ENCODE results near the gene BEST1.
A peak's percentile ranks its signal among the peaks of the same experiment; 100 is the strongest.

The BEST1 gene

DNA sequence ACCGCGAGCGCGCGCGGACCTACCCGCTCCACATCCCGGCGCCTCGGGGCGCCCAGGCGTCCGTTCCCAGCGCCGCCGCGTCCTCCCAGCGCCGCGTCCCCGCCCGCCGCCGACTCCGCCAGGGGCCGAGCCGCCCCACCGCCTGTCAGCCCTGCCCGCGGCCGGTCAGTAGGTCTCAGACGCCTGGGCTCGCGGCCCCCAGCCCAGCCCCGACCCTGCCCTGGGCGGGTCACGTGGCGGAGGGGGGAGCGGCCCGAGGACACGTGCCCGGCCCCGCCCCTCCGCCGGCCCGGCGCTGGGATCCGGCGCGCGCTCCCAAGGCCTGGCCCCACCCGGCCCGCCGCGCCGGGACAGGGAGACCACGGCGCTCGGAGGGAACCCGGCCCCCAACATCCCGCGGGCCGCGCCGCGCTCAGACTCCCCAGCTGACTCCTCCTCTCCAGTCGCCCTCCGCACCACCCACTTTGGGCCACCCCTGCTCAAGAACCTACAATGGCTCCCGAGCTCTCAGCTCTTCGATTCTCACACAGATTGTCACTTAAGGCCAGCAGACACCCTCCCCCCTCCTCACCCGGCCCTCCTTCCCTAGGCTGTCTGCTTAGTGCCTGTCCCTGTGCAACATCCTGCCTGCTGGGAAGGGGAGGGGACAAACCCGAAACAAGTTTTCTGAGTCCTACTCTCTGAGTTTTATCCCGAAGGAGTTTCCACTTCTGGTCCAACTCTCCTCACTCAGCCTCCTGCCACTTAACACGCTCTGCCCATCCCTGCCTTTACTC is 32.6 kb upstream of the BEST1 start, which contains the start of gene RAB3IL1:
RAB3IL1 (minus strand) TSS at position 233 of the 776 bp plus-strand sequence; CDS start at position 34, 199 bp downstream.
- TF ChIP-seq, protein P1, sequence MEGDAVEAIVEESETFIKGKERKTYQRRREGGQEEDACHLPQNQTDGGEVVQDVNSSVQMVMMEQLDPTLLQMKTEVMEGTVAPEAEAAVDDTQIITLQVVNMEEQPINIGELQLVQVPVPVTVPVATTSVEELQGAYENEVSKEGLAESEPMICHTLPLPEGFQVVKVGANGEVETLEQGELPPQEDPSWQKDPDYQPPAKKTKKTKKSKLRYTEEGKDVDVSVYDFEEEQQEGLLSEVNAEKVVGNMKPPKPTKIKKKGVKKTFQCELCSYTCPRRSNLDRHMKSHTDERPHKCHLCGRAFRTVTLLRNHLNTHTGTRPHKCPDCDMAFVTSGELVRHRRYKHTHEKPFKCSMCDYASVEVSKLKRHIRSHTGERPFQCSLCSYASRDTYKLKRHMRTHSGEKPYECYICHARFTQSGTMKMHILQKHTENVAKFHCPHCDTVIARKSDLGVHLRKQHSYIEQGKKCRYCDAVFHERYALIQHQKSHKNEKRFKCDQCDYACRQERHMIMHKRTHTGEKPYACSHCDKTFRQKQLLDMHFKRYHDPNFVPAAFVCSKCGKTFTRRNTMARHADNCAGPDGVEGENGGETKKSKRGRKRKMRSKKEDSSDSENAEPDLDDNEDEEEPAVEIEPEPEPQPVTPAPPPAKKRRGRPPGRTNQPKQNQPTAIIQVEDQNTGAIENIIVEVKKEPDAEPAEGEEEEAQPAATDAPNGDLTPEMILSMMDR (IDR thresholded peaks at IDR 0.05; ENCODE audit: low read depth, low read length) = no peak
- DNase-seq (ENCODE audit: extremely low read depth, low read depth) = no peak

DNA sequence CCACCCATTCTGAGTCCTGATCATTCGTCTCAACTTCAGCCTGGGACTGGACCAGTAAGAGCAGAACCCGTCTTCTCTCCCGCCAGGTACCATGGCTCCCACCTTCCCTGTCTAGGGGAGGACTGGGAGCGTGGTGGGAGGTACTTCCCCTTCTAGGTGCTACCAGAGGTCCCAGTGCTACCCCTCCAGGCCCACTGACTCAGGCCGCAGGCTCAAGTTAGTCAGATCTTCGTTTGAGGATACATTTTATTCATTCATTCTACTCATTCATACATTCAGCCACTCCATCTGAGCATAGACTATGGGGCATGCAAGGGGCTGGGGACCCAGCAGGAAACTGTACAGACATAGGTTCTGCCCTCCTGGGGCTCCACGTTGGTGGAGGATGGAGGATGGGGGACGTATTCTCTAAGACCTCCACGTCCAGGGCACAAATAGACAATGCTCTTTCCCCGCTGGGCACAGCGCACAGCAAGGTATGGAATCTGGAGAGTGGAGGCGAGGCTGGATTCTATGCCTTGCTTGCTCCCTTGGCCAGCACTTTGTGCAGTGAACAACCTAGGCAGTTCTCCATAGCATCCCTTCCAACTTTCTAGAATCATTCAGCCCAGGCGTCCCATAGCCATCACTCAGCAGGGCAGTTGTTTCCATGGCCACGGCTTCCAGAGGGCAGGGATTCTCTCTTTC is 31.8 kb upstream of the BEST1 start:
- TF ChIP-seq, protein P1 (IDR thresholded peaks at IDR 0.05; ENCODE audit: low read depth, low read length) = no peak
- DNase-seq (ENCODE audit: extremely low read depth, low read depth) = no peak

DNA sequence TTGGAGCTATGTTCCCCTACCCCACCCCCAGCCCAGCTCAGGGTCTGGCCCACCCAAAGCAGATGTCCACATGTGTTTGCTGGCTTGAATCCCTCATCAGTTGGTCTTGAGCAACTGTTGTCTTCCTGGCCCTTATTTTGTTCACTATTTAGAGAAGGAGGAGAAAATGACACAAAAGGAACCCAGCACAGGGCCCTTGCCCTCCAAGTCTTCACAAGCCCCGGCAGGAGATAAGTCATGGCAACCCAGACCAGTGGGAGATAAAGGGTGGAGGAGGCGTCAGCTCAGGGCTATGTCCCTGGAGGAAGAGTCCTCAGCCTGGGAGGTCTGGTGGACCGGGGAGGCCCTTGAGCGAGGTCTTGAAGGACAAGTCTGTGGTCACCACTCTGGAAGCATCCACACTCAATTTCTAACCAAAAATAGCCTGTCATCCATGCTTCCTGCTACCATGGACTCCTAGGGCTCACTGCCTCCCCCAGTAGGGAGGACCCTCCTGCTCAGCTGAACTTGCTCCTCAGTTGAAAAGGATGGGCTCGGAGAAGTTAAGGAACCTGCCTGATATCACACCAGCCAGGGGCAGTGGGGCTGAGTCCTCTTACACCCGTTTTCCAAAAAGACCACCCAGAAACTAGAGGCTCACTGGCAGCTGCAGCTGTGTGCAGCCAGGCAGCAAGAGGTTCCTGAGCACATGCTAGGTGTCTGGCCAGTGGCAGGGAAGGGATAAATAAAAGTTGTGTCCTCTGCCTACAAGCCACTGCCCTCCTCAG is 31.0 kb upstream of the BEST1 start:
- no peak for DNase-seq (ENCODE audit: extremely low read depth, low read depth)
- TF ChIP-seq, protein P1 (IDR thresholded peaks at IDR 0.05; ENCODE audit: low read depth, low read length) = no peak

DNA sequence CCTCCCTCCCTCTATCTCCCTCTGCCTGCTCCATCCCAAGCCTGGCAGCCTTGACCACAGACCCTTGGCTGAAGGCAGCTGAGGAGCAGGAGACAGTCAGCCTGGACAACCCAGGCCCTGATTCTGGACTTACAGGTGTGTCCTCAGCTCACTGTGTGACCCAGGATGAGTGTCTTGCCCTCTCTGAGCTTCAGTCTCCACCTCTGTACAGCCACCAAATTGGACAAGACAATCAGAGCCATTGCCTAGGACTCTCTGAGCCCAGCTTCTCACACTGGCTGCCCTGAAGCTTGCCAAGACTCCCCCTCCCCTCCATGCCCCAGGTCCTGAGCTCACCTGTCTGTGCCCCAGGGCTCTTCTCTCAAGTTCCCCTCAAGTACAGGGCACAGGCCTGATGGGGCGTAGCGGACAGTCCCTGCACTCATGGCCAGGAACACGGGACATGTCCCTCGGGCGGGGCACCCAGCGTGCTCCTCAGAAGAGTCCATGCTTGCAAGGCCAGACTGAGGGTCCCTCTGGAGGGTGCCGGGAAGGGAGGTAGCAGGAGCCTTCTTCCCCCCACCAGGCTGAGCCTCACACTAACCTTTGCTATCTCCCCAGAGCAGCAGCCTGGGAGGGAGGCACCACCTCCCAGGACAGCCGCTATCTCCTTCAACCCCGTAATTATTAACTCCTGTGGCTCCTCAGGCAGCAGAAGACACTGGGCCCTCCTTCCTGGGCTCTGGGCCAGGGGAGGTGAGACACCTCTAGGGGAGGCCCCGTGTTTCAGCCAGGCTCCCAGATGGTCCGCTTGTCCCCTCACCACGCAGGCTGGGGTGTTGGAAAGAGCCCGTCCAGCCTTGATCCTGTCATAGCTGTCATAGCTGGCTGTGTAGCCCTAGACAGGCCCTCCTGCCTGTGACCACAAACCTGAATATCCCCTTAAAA is 30.2 kb upstream of the BEST1 start:
- TF ChIP-seq, protein P1 (IDR thresholded peaks at IDR 0.05; ENCODE audit: low read depth, low read length) = no peak
- no peak for DNase-seq (ENCODE audit: extremely low read depth, low read depth)

DNA sequence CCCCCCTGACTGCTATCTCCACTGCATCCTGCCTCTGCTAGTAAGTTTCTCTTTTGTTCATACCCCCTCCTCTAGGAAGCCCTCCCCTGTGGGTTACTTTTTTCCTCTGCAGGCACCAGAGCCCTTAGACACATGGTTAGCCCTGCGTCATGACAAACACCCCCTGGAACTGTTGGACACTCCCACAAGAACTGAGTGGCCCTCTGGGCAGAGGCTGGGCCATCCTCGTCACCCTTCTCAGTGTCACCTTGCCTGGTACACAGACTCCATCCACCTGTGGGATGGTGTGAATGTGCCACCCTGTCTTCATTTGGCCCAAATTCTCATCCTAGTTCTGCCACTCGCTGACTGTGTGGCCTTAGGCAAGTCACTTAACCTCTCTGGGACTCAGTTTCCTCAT is 28.7 kb upstream of the BEST1 start:
- DNase-seq (ENCODE audit: extremely low read depth, low read depth) = no peak
- TF ChIP-seq, protein P1 (IDR thresholded peaks at IDR 0.05; ENCODE audit: low read depth, low read length) = no peak

DNA sequence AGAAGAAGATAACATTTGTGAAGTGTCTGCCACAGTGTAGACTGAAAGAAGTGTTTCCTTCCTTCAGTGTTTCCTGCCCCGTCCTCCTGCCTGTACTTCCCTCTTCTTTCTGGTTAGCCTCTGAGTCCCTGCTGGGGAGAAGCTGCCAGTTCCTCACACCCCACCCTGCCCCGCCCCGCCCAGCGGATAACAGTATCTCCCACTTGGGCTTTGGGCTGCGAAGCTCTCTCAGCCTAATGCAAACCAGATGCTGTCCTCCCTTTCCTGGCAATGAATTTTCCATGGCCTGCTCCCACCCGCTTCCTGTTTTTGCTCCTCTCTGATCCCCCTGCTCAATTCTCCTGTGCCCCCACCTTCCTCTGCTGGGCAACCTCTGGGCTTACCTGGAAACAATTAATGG is 27.6 kb upstream of the BEST1 start:
- peak; percentile 66 for DNase-seq (ENCODE audit: extremely low read depth, low read depth)
- TF ChIP-seq, protein P1 (IDR thresholded peaks at IDR 0.05; ENCODE audit: low read depth, low read length) = no peak
